ENCODE results near the gene CASKIN2. TPM values are rescaled to one million over a fixed set of nuclear protein-coding genes. Genes with fewer than 3 reads are reported as not detected.

Gene CASKIN2
- total and polyA plus RNA-seq, 2 of the 4 experiments (the other 2 are of a cell fraction) = 2.9 to 6.9 TPM

- Histone ChIP-seq H3K9ac (ENCODE audit: low read depth, low read length) (peak overlapping the region; percentile 10; the same call in 1 of the 2 replicates), H2BK120ac (ENCODE audit: low read depth, low read length) (peak overlapping the region; percentile 38; the same call in 1 of the 2 replicates), H2AFZ (replicated peaks; ENCODE audit: low read length, poor library complexity) (peak overlapping the region; percentile 64), H2BK15ac (ENCODE audit: low read depth, low read length) (peak overlapping the region; percentile 41; the same call in 1 of the 3 replicates), H4K91ac (ENCODE audit: insufficient read depth, low read depth, low read length) (peak overlapping the region; percentile 49; the same call in 1 of the 2 replicates), H4K20me1 (ENCODE audit: insufficient read depth, low read length) (peaks cover 33% of the 10 kb centered on the region), H3K4me2 (ENCODE audit: low read depth, low read length) (peak overlapping the region; percentile 53), H3K18ac (ENCODE audit: low read depth, low read length) (no peak overlapping the region), H3K4ac (ENCODE audit: low read depth, low read length) (peak overlapping the region; percentile 75; the same call in 1 of the 2 replicates), H3K9me1 (ENCODE audit: insufficient read depth, low read length) (peaks cover 4% of the 10 kb centered on the region; the same call in 1 of the 2 replicates), H2BK20ac (ENCODE audit: low read depth, low read length) (no peak overlapping the region; the same call in 1 of the 2 replicates), H3K4me3 (ENCODE audit: insufficient read depth, low read depth, low read length) (no peak overlapping the region), H3K14ac (replicated peaks; ENCODE audit: low read depth, low read length) (peak overlapping the region; percentile 43; the same call in 1 of the 2 replicates), H3K4me1 (ENCODE audit: control insufficient read depth, insufficient read depth, low read length) (peaks cover 10% of the 10 kb centered on the region), H3K36me3 (ENCODE audit: control insufficient read depth, insufficient read depth, low read length) (peaks cover 19% of the 10 kb centered on the region; the same call in 1 of the 2 replicates), H3K79me1 (ENCODE audit: low read depth in 1 of 2, low read length in 2 of 2) (peaks cover 22 to 53% of the 10 kb centered on the region in 2 experiments), H3K23ac (ENCODE audit: low read depth, low read length) (peak overlapping the region; percentile 57), H3K27ac (ENCODE audit: insufficient read depth, low read length) (no peak overlapping the region), H2BK5ac (ENCODE audit: low read depth, low read length, poor library complexity, severe bottlenecking) (peak overlapping the region; percentile 46), H4K8ac (ENCODE audit: low read depth in 2 of 2, low read length in 2 of 2) (peak overlapping the region in 1 of 2 experiments; percentile 73; a peak in 2 of 4 replicates), H2AK5ac (ENCODE audit: low read depth, low read length) (peak overlapping the region; percentile 88; the same call in 1 of the 2 replicates), H3K56ac (ENCODE audit: extremely low read depth, insufficient read depth, low read length) (no peak overlapping the region), H3K27me3 (ENCODE audit: control insufficient read depth, insufficient read depth, low read length) (no peaks in the 10 kb centered on the region), H4K5ac (ENCODE audit: low read depth, low read length) (peak overlapping the region; percentile 33; the same call in 1 of the 2 replicates), H2AK9ac (replicated peaks; ENCODE audit: low read depth, low read length, poor library complexity) (no peak overlapping the region), H3K9me3 (ENCODE audit: control insufficient read depth, insufficient read depth, low read length) (no peaks in the 10 kb centered on the region)
- in situ Hi-C loops (cut with MboI; ENCODE audit: low sequenced_read_pairs) (no loop called here), intact Hi-C loops (cut with micrococcal nuclease) (no loop called here), dilution Hi-C loops (cut with HindIII; ENCODE audit: low sequenced_read_pairs, unreplicated experiment) (no loop called here)
- ATAC-seq (ENCODE audit: low read depth) (peak; percentile 80), DNase-seq (peak; percentile 39)
- WGBS, 2 experiments (ENCODE audit: extremely low coverage in 2 of 2, insufficient read length in 1 of 2) = 40% methylated on average over 2 of the region's 8 CpGs; no CpG with 5 or more reads in 1 of the 2 experiments
- BruUV-seq (replicated peaks) = no TSS peak
- TF ChIP-seq RAD21 (IDR thresholded peaks at IDR 0.05; ENCODE audit: low read length) = no peak
- no peak for TF ChIP-seq USF2 (IDR thresholded peaks at IDR 0.05; ENCODE audit: low read depth, low read length)
- no peak for TF ChIP-seq NFE2L2 (IDR thresholded peaks at IDR 0.05; ENCODE audit: low read depth, low read length)
- TF ChIP-seq MAFK (IDR thresholded peaks at IDR 0.05; ENCODE audit: low read depth, low read length) = no peak
- no peak for TF ChIP-seq ELK1 (IDR thresholded peaks at IDR 0.05; ENCODE audit: borderline replicate concordance, low read depth, low read length)
- no peak for TF ChIP-seq RCOR1 (IDR thresholded peaks at IDR 0.05; ENCODE audit: insufficient replicate concordance, low read length)
- TF ChIP-seq BHLHE40 (IDR thresholded peaks at IDR 0.05; ENCODE audit: low read depth, low read length) = no peak
- TF ChIP-seq CTCF (conservative IDR thresholded peaks at IDR 0.05; ENCODE audit: low read depth, low read length) = no peak
- TF ChIP-seq CEBPB (IDR thresholded peaks at IDR 0.05; ENCODE audit: low read depth, low read length) = no peak
- TF ChIP-seq RFX5 (IDR thresholded peaks at IDR 0.05; ENCODE audit: low read depth, low read length) = no peak
- TF ChIP-seq FOS (IDR thresholded peaks at IDR 0.05; ENCODE audit: low read depth, low read length) = no peak
- TF ChIP-seq MAZ (IDR thresholded peaks at IDR 0.05; ENCODE audit: borderline replicate concordance, low read depth, low read length) = no peak
- CTCF ChIA-PET = interaction anchor here (0.7 kb wide), 1 partner anchor 50 kb away, joined by 3 read pairs; no protein-coding TSS in a partner anchor
- POLR2A ChIA-PET (ENCODE audit: unreplicated experiment) = no interaction called here
These were observed 39.1 kb downstream of the CASKIN2 start for GRCh38 chr17:75476271-75476671.

Data from IMR-90 (cell line).